ENCODE data around the gene PI4KA. TPM values are rescaled to one million over a fixed set of nuclear protein-coding genes. Genes with fewer than 3 reads are reported as not detected.
"Not testable (repeated sequence)": the region's sequence is repeated elsewhere in the genome, so short reads cannot be mapped to it uniquely, and the experiment has no call there.

PI4KA gene
- total RNA-seq, 1 donor from 2014 or later = 150 TPM

DNA sequence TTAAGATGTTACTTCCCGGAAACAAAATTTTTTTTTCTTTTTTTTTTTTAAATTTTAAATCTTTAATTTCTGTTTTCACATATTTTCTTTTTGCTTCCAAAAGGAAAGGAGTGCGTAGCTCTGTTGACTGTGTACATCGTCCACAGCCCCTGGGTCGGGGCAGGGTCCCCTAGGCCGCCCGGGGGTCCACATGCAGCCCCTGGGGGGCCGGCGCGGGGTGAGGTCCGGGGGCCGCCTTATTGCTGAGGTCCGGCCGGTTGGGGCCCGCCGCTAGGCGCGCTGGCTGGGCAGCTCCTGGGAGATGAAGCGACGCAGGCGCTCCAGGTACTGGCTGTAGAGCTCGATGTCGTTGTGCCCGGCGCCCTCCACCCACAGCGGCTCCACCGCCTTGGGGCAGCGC is 191.1 kb downstream of the PI4KA start:
- H3K9me3 ChIP-seq; DNase-seq (ENCODE audit: low spot score in 2 of 2); intact Hi-C loops (cut with DNase I); H3K27me3 ChIP-seq; H3K27ac ChIP-seq; H3K4me3 ChIP-seq; H3K36me3 ChIP-seq; H3K4me1 ChIP-seq: not testable (repeated sequence)

DNA sequence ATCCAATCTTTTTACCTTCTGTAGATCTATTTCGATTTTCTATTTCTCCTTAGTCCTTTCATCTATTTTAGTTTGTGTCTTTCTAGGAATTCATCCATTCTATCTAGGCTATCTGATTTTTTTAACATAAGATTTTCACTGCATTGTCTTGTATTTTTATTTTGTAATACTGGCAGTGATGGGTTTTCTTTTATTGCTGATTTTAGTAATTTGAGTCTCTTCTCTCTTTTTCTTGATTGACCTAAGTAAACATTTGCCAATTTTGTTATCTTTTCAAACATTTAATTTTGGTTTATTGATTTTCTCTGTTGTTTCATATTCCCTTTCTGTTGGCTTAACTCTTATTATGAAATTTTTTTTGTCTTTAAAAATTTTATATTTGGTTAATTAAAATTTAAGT is 192.1 kb downstream of the PI4KA start:
- no peak overlapping the region for H3K4me3 ChIP-seq
- no peaks in the 10 kb centered on the region for H3K36me3 ChIP-seq
- peaks cover 5% of the 10 kb centered on the region for H3K27me3 ChIP-seq
- intact Hi-C loops (cut with DNase I) = no loop called here
- H3K27ac ChIP-seq = no peak overlapping the region
- TF ChIP-seq, protein P1, sequence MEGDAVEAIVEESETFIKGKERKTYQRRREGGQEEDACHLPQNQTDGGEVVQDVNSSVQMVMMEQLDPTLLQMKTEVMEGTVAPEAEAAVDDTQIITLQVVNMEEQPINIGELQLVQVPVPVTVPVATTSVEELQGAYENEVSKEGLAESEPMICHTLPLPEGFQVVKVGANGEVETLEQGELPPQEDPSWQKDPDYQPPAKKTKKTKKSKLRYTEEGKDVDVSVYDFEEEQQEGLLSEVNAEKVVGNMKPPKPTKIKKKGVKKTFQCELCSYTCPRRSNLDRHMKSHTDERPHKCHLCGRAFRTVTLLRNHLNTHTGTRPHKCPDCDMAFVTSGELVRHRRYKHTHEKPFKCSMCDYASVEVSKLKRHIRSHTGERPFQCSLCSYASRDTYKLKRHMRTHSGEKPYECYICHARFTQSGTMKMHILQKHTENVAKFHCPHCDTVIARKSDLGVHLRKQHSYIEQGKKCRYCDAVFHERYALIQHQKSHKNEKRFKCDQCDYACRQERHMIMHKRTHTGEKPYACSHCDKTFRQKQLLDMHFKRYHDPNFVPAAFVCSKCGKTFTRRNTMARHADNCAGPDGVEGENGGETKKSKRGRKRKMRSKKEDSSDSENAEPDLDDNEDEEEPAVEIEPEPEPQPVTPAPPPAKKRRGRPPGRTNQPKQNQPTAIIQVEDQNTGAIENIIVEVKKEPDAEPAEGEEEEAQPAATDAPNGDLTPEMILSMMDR (IDR thresholded peaks at IDR 0.05) = no peak
- DNase-seq (ENCODE audit: low spot score in 2 of 2) = no peak
- H3K4me1 ChIP-seq = no peaks in the 10 kb centered on the region
- peaks cover 0 to 9% of the 10 kb centered on the region in 2 donors for H3K9me3 ChIP-seq

DNA sequence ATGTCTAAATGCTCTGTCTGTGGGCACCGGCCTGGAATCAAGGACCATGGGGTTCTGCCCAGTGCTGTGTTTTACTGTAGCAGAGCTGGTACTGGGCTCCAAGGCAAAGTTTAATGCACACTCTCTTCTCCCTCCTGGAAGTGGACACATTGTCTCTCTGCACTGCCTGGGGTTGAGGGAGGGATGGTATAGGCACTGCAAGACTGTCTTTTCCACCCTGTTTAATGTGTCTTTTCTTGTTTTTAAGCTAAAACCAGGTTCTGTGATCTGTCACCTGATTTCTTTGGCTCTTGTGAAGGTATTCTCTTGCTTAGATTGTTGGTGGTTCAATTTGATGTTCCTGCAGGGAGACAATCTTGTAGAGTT is 194.0 kb downstream of the PI4KA start:
- no peak overlapping the region for H3K4me3 ChIP-seq
- no peaks in the 10 kb centered on the region for H3K36me3 ChIP-seq
- no peaks in the 10 kb centered on the region for H3K4me1 ChIP-seq
- H3K9me3 ChIP-seq = peaks cover 0 to 9% of the 10 kb centered on the region in 2 donors
- no peak for DNase-seq (ENCODE audit: low spot score in 2 of 2)
- TF ChIP-seq, protein P1 (IDR thresholded peaks at IDR 0.05) = no peak
- no peaks in the 10 kb centered on the region for H3K27me3 ChIP-seq
- no peak overlapping the region for H3K27ac ChIP-seq
- intact Hi-C loops (cut with DNase I) = no loop called here

- Histone ChIP-seq H3K36me3 (no peaks in the 10 kb centered on the region), H3K27ac (no peak overlapping the region), H3K9me3 (peaks cover 0 to 9% of the 10 kb centered on the region in 2 donors), H3K4me3 (no peak overlapping the region), H3K4me1 (no peaks in the 10 kb centered on the region), H3K27me3 (no peaks in the 10 kb centered on the region)
- TF ChIP-seq, protein P1 (IDR thresholded peaks at IDR 0.05) = no peak
- intact Hi-C loops (cut with DNase I) = no loop called here
- DNase-seq (ENCODE audit: low spot score in 2 of 2) = no peak
These were observed 194.5 kb downstream of the PI4KA start for GRCh38 chr22:20663941-20664593.

- Histone ChIP-seq H3K4me1 (no peaks in the 10 kb centered on the region), H3K36me3 (no peaks in the 10 kb centered on the region), H3K27ac (no peak overlapping the region), H3K27me3 (no peaks in the 10 kb centered on the region), H3K4me3 (no peak overlapping the region), H3K9me3 (peaks cover 0 to 9% of the 10 kb centered on the region in 2 donors)
- intact Hi-C loops (cut with DNase I) = no loop called here
- TF ChIP-seq, protein P1 (IDR thresholded peaks at IDR 0.05) = no peak
- DNase-seq (ENCODE audit: low spot score in 2 of 2) = no peak
These were observed 195.3 kb downstream of the PI4KA start for GRCh38 chr22:20663137-20663828.

- H3K4me3 ChIP-seq; H3K9me3 ChIP-seq; H3K27me3 ChIP-seq; intact Hi-C loops (cut with DNase I); H3K27ac ChIP-seq; H3K36me3 ChIP-seq; DNase-seq (ENCODE audit: low spot score in 2 of 2); H3K4me1 ChIP-seq: not testable (repeated sequence)
These were observed 196.0 kb downstream of the PI4KA start for GRCh38 chr22:20662524-20663036.
